ENCODE data around the gene SMIM14.
A peak's percentile ranks its signal among the peaks of the same experiment; 100 is the strongest.
"Not testable (repeated sequence)": the region's sequence is repeated elsewhere in the genome, so short reads cannot be mapped to it uniquely, and the experiment has no call there.

Gene SMIM14

GRCh38 chr4:39504538-39504937 is 134.1 kb downstream of the SMIM14 start:
- POLR2A ChIA-PET (ENCODE audit: low non-redundant PET): no interaction called here
- no peak overlapping the region for H3K27ac ChIP-seq
- CTCF ChIA-PET: no interaction called here
- DNase-seq (ENCODE audit: low spot score): no peak
- TF ChIP-seq CTCF (conservative IDR thresholded peaks at IDR 0.05; ENCODE audit: low read depth): no peak

GRCh38 chr4:39502664-39503035 is 136.0 kb downstream of the SMIM14 start:
- DNase-seq (ENCODE audit: low spot score); POLR2A ChIA-PET (ENCODE audit: low non-redundant PET); H3K27ac ChIP-seq: not testable (repeated sequence)
- CTCF ChIA-PET: interaction anchor here (0.6 kb wide), 1 partner anchor 60 kb away, joined by 3 read pairs; no protein-coding TSS in a partner anchor

GRCh38 chr4:39502019-39502663 is 136.5 kb downstream of the SMIM14 start:
- ChIA-PET CTCF (no interaction called here), POLR2A (ENCODE audit: low non-redundant PET) (no interaction called here)
- peak; percentile 19 for DNase-seq (ENCODE audit: low spot score)
- no peak for TF ChIP-seq CTCF (conservative IDR thresholded peaks at IDR 0.05; ENCODE audit: low read depth)
- H3K27ac ChIP-seq: no peak overlapping the region

- no peak for TF ChIP-seq CTCF (conservative IDR thresholded peaks at IDR 0.05; ENCODE audit: low read depth)
- CTCF ChIA-PET: no interaction called here
- POLR2A ChIA-PET (ENCODE audit: low non-redundant PET): no interaction called here
Observed at GRCh38 chr4:39498727-39499020, 140.0 kb downstream of the SMIM14 start.

GRCh38 chr4:39497909-39498726 is 140.5 kb downstream of the SMIM14 start:
- no peak for DNase-seq (ENCODE audit: low spot score)
- H3K27ac ChIP-seq: no peak overlapping the region
- ChIA-PET CTCF (interaction anchor here (0.7 kb wide), 1 partner anchor 12 kb away, joined by 4 read pairs; no protein-coding TSS in a partner anchor), POLR2A (ENCODE audit: low non-redundant PET) (no interaction called here)
- no peak for TF ChIP-seq CTCF (conservative IDR thresholded peaks at IDR 0.05; ENCODE audit: low read depth)

More at GRCh38 chr4:39498727-39499020, 140.0 kb downstream of the SMIM14 start:
- no peak overlapping the region for H3K27ac ChIP-seq
- no peak for DNase-seq (ENCODE audit: low spot score)

Data from RWPE1 (cell line).